ENCODE data around the gene FLT3.

Gene FLT3

DNA sequence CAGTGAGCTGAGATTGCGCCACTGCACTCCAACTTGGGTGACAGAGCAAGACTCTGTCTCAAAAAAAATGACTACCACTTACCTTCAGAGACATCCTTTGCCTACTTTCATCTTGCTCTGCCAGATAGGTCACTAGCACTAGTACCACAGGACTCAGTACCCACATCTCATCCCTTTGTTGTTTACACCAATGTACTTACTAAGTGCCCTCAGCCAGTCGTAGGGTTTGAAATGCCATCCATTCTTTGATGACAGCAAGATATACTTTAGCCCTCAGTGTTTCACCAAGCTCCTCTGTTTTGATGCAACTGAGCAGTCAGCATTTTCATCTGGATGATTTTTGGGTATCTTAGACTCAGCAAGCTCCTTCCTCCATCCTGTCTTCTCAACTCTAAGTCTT lies 118.0 kb downstream of the FLT3 start:
- TF ChIP-seq, protein P1, sequence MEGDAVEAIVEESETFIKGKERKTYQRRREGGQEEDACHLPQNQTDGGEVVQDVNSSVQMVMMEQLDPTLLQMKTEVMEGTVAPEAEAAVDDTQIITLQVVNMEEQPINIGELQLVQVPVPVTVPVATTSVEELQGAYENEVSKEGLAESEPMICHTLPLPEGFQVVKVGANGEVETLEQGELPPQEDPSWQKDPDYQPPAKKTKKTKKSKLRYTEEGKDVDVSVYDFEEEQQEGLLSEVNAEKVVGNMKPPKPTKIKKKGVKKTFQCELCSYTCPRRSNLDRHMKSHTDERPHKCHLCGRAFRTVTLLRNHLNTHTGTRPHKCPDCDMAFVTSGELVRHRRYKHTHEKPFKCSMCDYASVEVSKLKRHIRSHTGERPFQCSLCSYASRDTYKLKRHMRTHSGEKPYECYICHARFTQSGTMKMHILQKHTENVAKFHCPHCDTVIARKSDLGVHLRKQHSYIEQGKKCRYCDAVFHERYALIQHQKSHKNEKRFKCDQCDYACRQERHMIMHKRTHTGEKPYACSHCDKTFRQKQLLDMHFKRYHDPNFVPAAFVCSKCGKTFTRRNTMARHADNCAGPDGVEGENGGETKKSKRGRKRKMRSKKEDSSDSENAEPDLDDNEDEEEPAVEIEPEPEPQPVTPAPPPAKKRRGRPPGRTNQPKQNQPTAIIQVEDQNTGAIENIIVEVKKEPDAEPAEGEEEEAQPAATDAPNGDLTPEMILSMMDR (conservative IDR thresholded peaks at IDR 0.05; ENCODE audit: low read depth): no peak
- DNase-seq (ENCODE audit: low spot score): no peak
- ChIA-PET CTCF (interaction anchor here (0.6 to 0.9 kb wide), 3 partner anchors 62 to 517 kb away, joined by 3 to 4 read pairs (median 4); no protein-coding TSS in a partner anchor), POLR2A (ENCODE audit: low non-redundant PET) (no interaction called here)
- H3K27ac ChIP-seq: no peak overlapping the region

DNA sequence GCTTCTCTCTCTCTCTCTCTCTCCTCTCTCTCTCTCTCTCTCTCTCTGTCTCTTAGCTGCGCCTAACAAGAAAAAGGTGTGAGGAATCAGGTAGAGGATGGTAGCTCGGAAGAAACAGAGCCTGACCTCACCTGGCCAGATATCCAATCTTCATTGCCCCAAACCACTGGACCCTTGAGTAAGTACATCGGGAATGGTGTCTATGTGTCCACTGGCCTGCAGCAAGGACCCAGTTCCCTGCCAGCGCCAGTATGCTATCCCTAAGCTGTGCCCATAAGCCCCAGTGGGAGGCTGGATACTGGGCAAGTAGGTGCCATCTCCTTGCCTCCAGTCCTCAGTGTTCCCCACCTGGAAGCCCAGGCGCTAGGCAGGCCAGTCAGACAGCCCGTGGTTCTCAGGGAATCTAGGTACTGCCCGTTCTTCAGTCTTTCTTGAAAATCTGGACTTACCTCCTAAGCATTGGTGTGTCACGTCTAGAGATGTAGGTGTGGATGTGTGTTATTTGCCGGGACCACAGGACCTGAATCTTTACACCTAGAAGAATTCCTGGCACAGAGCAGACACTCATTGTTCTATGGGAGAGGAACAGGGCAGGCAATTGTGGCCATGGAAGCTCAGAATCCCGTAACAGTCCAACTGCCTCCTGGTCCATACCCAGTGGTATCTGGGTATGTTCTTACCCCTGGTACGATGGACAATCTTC lies 119.2 kb downstream of the FLT3 start:
- POLR2A ChIA-PET (ENCODE audit: low non-redundant PET): no interaction called here
- TF ChIP-seq, protein P1 (conservative IDR thresholded peaks at IDR 0.05; ENCODE audit: low read depth): no peak
- H3K27ac ChIP-seq: no peak overlapping the region
- DNase-seq (ENCODE audit: low spot score): no peak
- CTCF ChIA-PET: interaction anchor here (0.6 to 0.9 kb wide), 2 partner anchors 151 to 609 kb away, joined by 4 read pairs; no protein-coding TSS in a partner anchor

GRCh38 chr13:27980280-27980998 lies 119.9 kb downstream of the FLT3 start:
- CTCF ChIA-PET: no interaction called here

DNA sequence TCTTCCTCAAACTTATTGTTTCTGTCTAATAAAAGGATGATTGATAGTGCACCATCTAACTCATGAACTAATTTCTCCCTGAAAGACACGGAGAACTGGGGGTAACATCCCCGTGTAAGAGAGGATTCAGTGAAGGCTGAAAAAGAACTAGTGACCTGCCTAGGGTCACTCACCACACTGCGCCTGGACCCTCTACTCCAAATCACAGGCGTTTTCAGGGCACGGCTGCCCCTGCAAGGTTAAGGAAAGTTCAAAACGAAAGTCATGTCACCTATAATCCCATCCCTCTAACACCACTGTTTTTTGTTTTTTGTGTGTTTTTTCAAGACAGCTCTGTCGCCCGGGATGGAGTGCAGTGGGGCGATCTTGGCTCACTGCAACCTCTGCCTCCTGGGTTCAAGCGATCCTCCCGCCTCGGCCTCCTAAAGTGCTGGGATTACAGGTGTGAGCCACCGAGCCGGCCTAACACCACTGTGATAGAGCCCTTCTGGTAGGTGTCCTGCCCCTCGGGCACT lies 120.6 kb downstream of the FLT3 start:
- POLR2A ChIA-PET (ENCODE audit: low non-redundant PET): no interaction called here
- CTCF ChIA-PET: no interaction called here
- TF ChIP-seq, protein P1 (conservative IDR thresholded peaks at IDR 0.05; ENCODE audit: low read depth): no peak
- no peak overlapping the region for H3K27ac ChIP-seq
- DNase-seq (ENCODE audit: low spot score): no peak

More at GRCh38 chr13:27980280-27980998, 119.9 kb downstream of the FLT3 start:
- POLR2A ChIA-PET (ENCODE audit: low non-redundant PET): no interaction called here
- no peak overlapping the region for H3K27ac ChIP-seq
- TF ChIP-seq, protein P1 (conservative IDR thresholded peaks at IDR 0.05; ENCODE audit: low read depth): no peak
- DNase-seq (ENCODE audit: low spot score): no peak

DNA sequence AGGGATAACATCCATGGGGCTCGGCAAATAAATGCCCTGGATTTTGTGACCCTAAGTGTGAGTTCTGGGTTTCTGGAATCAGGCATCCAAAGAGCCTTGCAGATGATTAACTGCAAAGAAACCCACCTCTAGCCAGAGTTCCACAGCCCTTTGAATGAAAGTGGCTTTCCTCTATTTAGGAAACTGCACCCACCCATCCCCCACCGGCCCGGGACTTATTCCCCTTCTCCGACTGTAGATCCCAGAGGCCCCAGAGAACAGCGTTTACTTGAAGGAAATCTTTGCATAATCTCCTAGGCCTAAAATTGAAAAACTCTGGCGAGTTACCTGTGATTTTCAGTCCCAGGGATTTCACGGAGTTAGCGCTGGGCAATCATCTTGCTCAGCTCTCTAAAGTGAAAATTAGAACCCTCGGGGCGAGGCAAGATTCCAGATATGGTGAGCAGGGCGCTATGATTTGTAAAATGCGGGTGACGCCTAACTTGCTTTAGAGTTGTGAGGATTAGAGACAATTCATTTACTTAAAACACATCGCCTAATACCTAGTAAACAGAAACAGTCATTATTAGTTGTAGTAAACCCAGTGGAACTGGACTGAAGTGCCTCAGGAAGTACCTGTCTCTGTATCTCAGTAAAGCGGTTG lies 121.3 kb downstream of the FLT3 start:
- DNase-seq (ENCODE audit: low spot score): no peak
- POLR2A ChIA-PET (ENCODE audit: low non-redundant PET): no interaction called here
- H3K27ac ChIP-seq: no peak overlapping the region
- CTCF ChIA-PET: no interaction called here
- TF ChIP-seq, protein P1 (conservative IDR thresholded peaks at IDR 0.05; ENCODE audit: low read depth): no peak

- POLR2A ChIA-PET (ENCODE audit: low non-redundant PET): no interaction called here
- CTCF ChIA-PET: interaction anchor here (0.6 kb wide), 1 partner anchor 545 kb away, joined by 5 read pairs; no protein-coding TSS in a partner anchor
- no peak overlapping the region for H3K27ac ChIP-seq
- DNase-seq (ENCODE audit: low spot score): no peak
- TF ChIP-seq, protein P1 (conservative IDR thresholded peaks at IDR 0.05; ENCODE audit: low read depth): no peak
These were observed 121.9 kb downstream of the FLT3 start for GRCh38 chr13:27978301-27978968.

All from RWPE1 (cell line).